B cell (primary cell): Measurements from ENCODE around the gene GYPC.

Experiments
- CTCF ChIP-seq: fragments of 200-600 bp; IDR thresholded peaks from one replicate; pipeline ENCODE4 v1.8.0; 2022; ENCODE audit warnings: antibody characterized with exemption, mild to moderate bottlenecking
- EZH2 ChIP-seq: IDR thresholded peaks from 2 replicates; pipeline ENCODE4 v1.6.1; 2012; ENCODE audit warnings: borderline replicate concordance, low read depth, mild to moderate bottlenecking, moderate library complexity, low read length; ENCODE audit not compliant: insufficient read depth, poor library complexity, severe bottlenecking

GRCh38 chr2:126657636-126658318 is 1.8 kb downstream of the GYPC start:
- TF ChIP-seq CTCF = no peak
- TF ChIP-seq EZH2 = no peak
